Osteoblast (primary cell): ENCODE data around the gene DZIP1. TPM values are rescaled to one million over a fixed set of nuclear protein-coding genes. Genes with fewer than 3 reads are reported as not detected.

Experiments
- DNase-seq: peaks from one replicate; pipeline ENCODE4 v3.0.0; 2011; ENCODE audit warnings: low spot score, mixed read lengths; ENCODE audit not compliant: insufficient read length; ENCODE audit errors: missing footprints
- H2AFZ ChIP-seq: 2 replicates; pipeline ENCODE4 v1.6.0; 2011; ENCODE audit warnings: mild to moderate bottlenecking, low read length
- H3K27ac ChIP-seq: 2 replicates; pipeline ENCODE4 v1.5.1; 2011; ENCODE audit warnings: mild to moderate bottlenecking, low read depth, low read length, moderate library complexity
- H3K27me3 ChIP-seq: 2 replicates; pipeline ENCODE4 v1.6.0; 2012; ENCODE audit warnings: mild to moderate bottlenecking, control low read depth, inconsistent platforms, low read length, moderate library complexity; ENCODE audit not compliant: insufficient read depth
- H3K36me3 ChIP-seq: 2 replicates; pipeline ENCODE4 v1.5.1; 2011; ENCODE audit warnings: mild to moderate bottlenecking, low read length, control low read depth, moderate library complexity; ENCODE audit not compliant: insufficient read depth
- H3K4me1 ChIP-seq: 2 replicates; pipeline ENCODE4 v1.5.1; 2011; ENCODE audit warnings: mild to moderate bottlenecking, low read length, control low read depth, moderate library complexity; ENCODE audit not compliant: insufficient read depth
- H3K4me2 ChIP-seq: 2 replicates; pipeline ENCODE4 v1.6.0; 2011; ENCODE audit warnings: mild to moderate bottlenecking, low read length; ENCODE audit not compliant: insufficient read depth
- H3K4me3 ChIP-seq: fragments of 200-600 bp; sonication (generic); 3 replicates; pipeline ENCODE4 v1.5.1; 2012; ENCODE audit warnings: mild to moderate bottlenecking, low read length, inconsistent platforms; ENCODE audit not compliant: insufficient read depth
- H3K79me2 ChIP-seq: 2 replicates; pipeline ENCODE4 v1.6.0; 2012; ENCODE audit warnings: mild to moderate bottlenecking, low read length, control low read depth, inconsistent platforms; ENCODE audit not compliant: insufficient read depth
- H3K9me3 ChIP-seq: 2 replicates; pipeline ENCODE4 v1.5.1; 2011; ENCODE audit warnings: low read depth, low read length, control low read depth
- H4K20me1 ChIP-seq: 2 replicates; pipeline ENCODE4 v1.6.0; 2012; ENCODE audit warnings: mild to moderate bottlenecking, low read length, control low read depth; ENCODE audit not compliant: insufficient read depth
- total RNA-seq: library from RNA; depleted of rRNA; stranded (reverse); fragments of >200 nt; gene quantifications from 2 replicates; pipeline ENCODE4 v1.2.3, GENCODE V29; 2012
- TF ChIP-seq, protein P1 (sequence below): IDR thresholded peaks from 2 replicates; pipeline ENCODE4 v1.5.1; 2011; ENCODE audit warnings: mild to moderate bottlenecking, low read depth, low read length, moderate library complexity; ENCODE audit errors: extremely low read depth

The DZIP1 gene
- total RNA-seq, 1 donor: 34.0 TPM

DNA sequence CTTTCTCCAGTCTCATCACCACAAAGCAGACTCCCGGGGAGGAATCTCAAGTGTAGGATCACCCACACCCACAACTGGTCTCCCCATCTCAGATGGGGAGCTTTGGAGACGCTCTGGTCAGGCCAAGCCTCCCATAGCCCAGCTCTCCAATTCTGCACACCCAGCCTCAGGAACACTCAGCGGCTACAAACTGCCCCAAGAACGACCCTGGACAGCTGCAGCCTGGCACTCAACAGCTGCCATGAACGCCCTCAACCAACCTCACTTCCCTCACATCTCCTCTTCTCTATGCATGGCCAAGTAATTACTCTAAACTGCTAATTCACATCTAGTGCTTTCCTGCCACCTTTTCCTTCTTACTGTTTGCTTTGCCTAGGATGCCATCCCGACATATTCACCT, 42.6 kb downstream of the DZIP1 start:
- H3K4me3 ChIP-seq: no peak overlapping the region

GRCh38 chr13:95601216-95601615, 43.3 kb downstream of the DZIP1 start:
- Histone ChIP-seq H3K36me3 (peaks cover 65% of the 10 kb centered on the region), H3K27ac (no peak overlapping the region), H3K9me3 (no peaks in the 10 kb centered on the region), H3K4me2 (no peak overlapping the region), H4K20me1 (no peaks in the 10 kb centered on the region), H3K4me3 (no peak overlapping the region), H3K79me2 (no peaks in the 10 kb centered on the region), H2AFZ (no peak overlapping the region), H3K27me3 (no peaks in the 10 kb centered on the region), H3K4me1 (peaks cover 18% of the 10 kb centered on the region)
- TF ChIP-seq, protein P1, sequence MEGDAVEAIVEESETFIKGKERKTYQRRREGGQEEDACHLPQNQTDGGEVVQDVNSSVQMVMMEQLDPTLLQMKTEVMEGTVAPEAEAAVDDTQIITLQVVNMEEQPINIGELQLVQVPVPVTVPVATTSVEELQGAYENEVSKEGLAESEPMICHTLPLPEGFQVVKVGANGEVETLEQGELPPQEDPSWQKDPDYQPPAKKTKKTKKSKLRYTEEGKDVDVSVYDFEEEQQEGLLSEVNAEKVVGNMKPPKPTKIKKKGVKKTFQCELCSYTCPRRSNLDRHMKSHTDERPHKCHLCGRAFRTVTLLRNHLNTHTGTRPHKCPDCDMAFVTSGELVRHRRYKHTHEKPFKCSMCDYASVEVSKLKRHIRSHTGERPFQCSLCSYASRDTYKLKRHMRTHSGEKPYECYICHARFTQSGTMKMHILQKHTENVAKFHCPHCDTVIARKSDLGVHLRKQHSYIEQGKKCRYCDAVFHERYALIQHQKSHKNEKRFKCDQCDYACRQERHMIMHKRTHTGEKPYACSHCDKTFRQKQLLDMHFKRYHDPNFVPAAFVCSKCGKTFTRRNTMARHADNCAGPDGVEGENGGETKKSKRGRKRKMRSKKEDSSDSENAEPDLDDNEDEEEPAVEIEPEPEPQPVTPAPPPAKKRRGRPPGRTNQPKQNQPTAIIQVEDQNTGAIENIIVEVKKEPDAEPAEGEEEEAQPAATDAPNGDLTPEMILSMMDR: no peak
- DNase-seq: no peak

More for the DNA sequence above, 42.6 kb downstream of the DZIP1 start:
- Histone ChIP-seq H3K4me1 (peaks cover 18% of the 10 kb centered on the region), H4K20me1 (no peaks in the 10 kb centered on the region), H3K36me3 (peaks cover 61% of the 10 kb centered on the region), H3K4me2 (no peak overlapping the region), H2AFZ (no peak overlapping the region), H3K9me3 (no peaks in the 10 kb centered on the region), H3K27ac (no peak overlapping the region), H3K27me3 (no peaks in the 10 kb centered on the region), H3K79me2 (no peaks in the 10 kb centered on the region)
- DNase-seq: no peak
- TF ChIP-seq, protein P1: no peak

GRCh38 chr13:95596701-95597100, 47.8 kb downstream of the DZIP1 start:
- TF ChIP-seq, protein P1: no peak
- no peak overlapping the region for H3K27ac ChIP-seq
- H3K4me1 ChIP-seq: no peaks in the 10 kb centered on the region
- no peaks in the 10 kb centered on the region for H4K20me1 ChIP-seq
- no peaks in the 10 kb centered on the region for H3K27me3 ChIP-seq
- no peak overlapping the region for H3K4me2 ChIP-seq
- no peaks in the 10 kb centered on the region for H3K9me3 ChIP-seq
- no peak for DNase-seq
- H3K79me2 ChIP-seq: no peaks in the 10 kb centered on the region
- no peak overlapping the region for H2AFZ ChIP-seq
- H3K36me3 ChIP-seq: peaks cover 53% of the 10 kb centered on the region
- no peak overlapping the region for H3K4me3 ChIP-seq

DNA sequence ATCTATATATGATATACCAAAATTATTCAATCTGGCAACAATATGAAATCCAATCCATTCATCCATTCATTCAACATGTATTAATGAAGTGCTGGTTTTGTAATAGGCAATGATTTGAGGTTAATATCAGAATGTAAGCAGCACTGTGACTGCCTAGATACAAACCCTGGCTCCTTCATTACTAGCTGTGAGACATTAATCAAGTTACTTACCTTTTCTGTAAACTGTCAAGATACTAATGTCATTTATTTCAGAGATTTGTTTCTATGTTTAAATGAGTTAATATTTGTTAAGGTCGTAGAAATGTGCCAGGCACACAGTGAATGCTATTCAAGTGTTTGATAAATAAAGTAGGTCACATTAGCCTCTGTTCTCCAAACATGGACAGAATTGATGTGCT, 51.0 kb downstream of the DZIP1 start:
- Histone ChIP-seq H3K4me3 (no peak overlapping the region), H3K4me2 (no peak overlapping the region), H3K4me1 (no peaks in the 10 kb centered on the region), H3K27ac (no peak overlapping the region), H3K36me3 (peaks cover 57% of the 10 kb centered on the region), H4K20me1 (no peaks in the 10 kb centered on the region), H3K9me3 (no peaks in the 10 kb centered on the region), H3K79me2 (no peaks in the 10 kb centered on the region), H2AFZ (no peak overlapping the region), H3K27me3 (no peaks in the 10 kb centered on the region)
- TF ChIP-seq, protein P1: no peak
- DNase-seq: no peak
